HCT116 (cell line): ENCODE data around the gene DPYSL4.

ENCODE experiments used
- CEBPB ChIP-seq: IDR thresholded peaks from 2 replicates; pipeline ENCODE4 v1.6.1; 2012; ENCODE audit warnings: low read depth
- EZH2 ChIP-seq: fragments of 200-600 bp; sonication (generic); IDR thresholded peaks from 2 replicates; pipeline ENCODE4 v1.6.1; 2017; ENCODE audit warnings: antibody characterized with exemption, mixed run types
- JUND ChIP-seq: IDR thresholded peaks from 2 replicates; pipeline ENCODE4 v1.6.1; 2012
- MAX ChIP-seq: IDR thresholded peaks from 2 replicates; pipeline ENCODE4 v1.6.1; 2012
- POLR2A ChIP-seq: IDR thresholded peaks from 2 replicates; pipeline ENCODE4 v1.7.0; 2011; ENCODE audit warnings: borderline replicate concordance; ENCODE audit not compliant: insufficient read depth, insufficient read length; ENCODE audit errors: extremely low read depth
- POLR2AphosphoS5 ChIP-seq: IDR thresholded peaks from 2 replicates; pipeline ENCODE4 v1.6.1; 2011; ENCODE audit warnings: mild to moderate bottlenecking, low read depth, low read length, moderate library complexity
- SRF ChIP-seq: IDR thresholded peaks from 2 replicates; pipeline ENCODE4 v1.6.1; 2012; ENCODE audit warnings: low read depth
- TF ChIP-seq, protein P1 (sequence below), 3 experiments: fragments of 200-600 bp in 1 of 3; sonication (generic) in 1 of 3; IDR thresholded peaks in 2 of 3; conservative IDR thresholded peaks in 1 of 3; 2 replicates each; pipeline ENCODE4 v1.5.1; 2012 to 2017; ENCODE audit warnings: low read depth in 2 of 3, low read length in 2 of 3, antibody characterized with exemption in 1 of 3, borderline replicate concordance in 1 of 3, control low read depth in 1 of 3, mild to moderate bottlenecking in 1 of 3, mixed read lengths in 1 of 3, mixed run types in 1 of 3, moderate library complexity in 1 of 3; ENCODE audit not compliant: insufficient read depth in 1 of 3
- TF ChIP-seq, protein P2 (sequence below): IDR thresholded peaks from 2 replicates; pipeline ENCODE4 v1.6.1; 2012

GRCh38 chr10:132236161-132236560 lies 49.4 kb downstream of the DPYSL4 start:
- TF ChIP-seq, protein P1, sequence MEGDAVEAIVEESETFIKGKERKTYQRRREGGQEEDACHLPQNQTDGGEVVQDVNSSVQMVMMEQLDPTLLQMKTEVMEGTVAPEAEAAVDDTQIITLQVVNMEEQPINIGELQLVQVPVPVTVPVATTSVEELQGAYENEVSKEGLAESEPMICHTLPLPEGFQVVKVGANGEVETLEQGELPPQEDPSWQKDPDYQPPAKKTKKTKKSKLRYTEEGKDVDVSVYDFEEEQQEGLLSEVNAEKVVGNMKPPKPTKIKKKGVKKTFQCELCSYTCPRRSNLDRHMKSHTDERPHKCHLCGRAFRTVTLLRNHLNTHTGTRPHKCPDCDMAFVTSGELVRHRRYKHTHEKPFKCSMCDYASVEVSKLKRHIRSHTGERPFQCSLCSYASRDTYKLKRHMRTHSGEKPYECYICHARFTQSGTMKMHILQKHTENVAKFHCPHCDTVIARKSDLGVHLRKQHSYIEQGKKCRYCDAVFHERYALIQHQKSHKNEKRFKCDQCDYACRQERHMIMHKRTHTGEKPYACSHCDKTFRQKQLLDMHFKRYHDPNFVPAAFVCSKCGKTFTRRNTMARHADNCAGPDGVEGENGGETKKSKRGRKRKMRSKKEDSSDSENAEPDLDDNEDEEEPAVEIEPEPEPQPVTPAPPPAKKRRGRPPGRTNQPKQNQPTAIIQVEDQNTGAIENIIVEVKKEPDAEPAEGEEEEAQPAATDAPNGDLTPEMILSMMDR (IDR thresholded peaks at IDR 0.05 in 2 of 3, conservative IDR thresholded peaks at IDR 0.05 in 1 of 3; ENCODE audit: borderline replicate concordance in 1 of 3, insufficient read depth in 1 of 3, low read depth in 2 of 3, low read length in 2 of 3) = no peak
- TF ChIP-seq POLR2A (no peak), SRF (no peak), EZH2 (no peak), POLR2AphosphoS5 (no peak), MAX (no peak), JUND (no peak), CEBPB (no peak)
- TF ChIP-seq, protein P2, sequence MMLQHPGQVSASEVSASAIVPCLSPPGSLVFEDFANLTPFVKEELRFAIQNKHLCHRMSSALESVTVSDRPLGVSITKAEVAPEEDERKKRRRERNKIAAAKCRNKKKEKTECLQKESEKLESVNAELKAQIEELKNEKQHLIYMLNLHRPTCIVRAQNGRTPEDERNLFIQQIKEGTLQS = no peak
